Retina (tissue), 1 donor: Measurements from ENCODE around the gene DDRGK1.
"Not testable (repeated sequence)": the region's sequence is repeated elsewhere in the genome, so short reads cannot be mapped to it uniquely, and the experiment has no call there.

Source experiments
- DNase-seq: peaks from one replicate; pipeline ENCODE4 v3.0.0-alpha.2; 2016

The DDRGK1 gene

GRCh38 chr20:3233991-3234498 lies 29.6 kb upstream of the DDRGK1 start:
- DNase-seq: no peak

- no peak for DNase-seq
Measured at GRCh38 chr20:3233131-3233990, 28.9 kb upstream of the DDRGK1 start.

- DNase-seq: no peak
Measured at GRCh38 chr20:3231889-3232588, 27.6 kb upstream of the DDRGK1 start.

- no peak for DNase-seq
Measured at GRCh38 chr20:3231116-3231515, 26.6 kb upstream of the DDRGK1 start.

GRCh38 chr20:3229798-3230197 lies 25.3 kb upstream of the DDRGK1 start:
- DNase-seq: no peak

GRCh38 chr20:3229158-3229557 lies 24.7 kb upstream of the DDRGK1 start:
- no peak for DNase-seq

- DNase-seq: no peak
Measured at GRCh38 chr20:3228750-3229032, 24.2 kb upstream of the DDRGK1 start.

GRCh38 chr20:3227936-3228749 lies 23.7 kb upstream of the DDRGK1 start:
- DNase-seq: no peak

GRCh38 chr20:3227506-3227905 lies 23.0 kb upstream of the DDRGK1 start:
- no peak for DNase-seq

GRCh38 chr20:3226864-3227263 lies 22.4 kb upstream of the DDRGK1 start:
- DNase-seq: no peak

- DNase-seq: no peak
Measured at GRCh38 chr20:3226093-3226492, 21.6 kb upstream of the DDRGK1 start.

GRCh38 chr20:3224681-3225421 lies 20.4 kb upstream of the DDRGK1 start:
- no peak for DNase-seq

- DNase-seq: no peak
Measured at GRCh38 chr20:3223994-3224680, 19.7 kb upstream of the DDRGK1 start.

- DNase-seq: no peak
Measured at GRCh38 chr20:3223651-3223993, 19.1 kb upstream of the DDRGK1 start.

GRCh38 chr20:3222635-3223600 lies 18.4 kb upstream of the DDRGK1 start:
- no peak for DNase-seq

GRCh38 chr20:3221398-3222226 lies 17.1 kb upstream of the DDRGK1 start:
- DNase-seq: no peak

GRCh38 chr20:3218307-3218988 lies 14.0 kb upstream of the DDRGK1 start:
- DNase-seq: peak; percentile 73

GRCh38 chr20:3215359-3215917 lies 11.0 kb upstream of the DDRGK1 start:
- DNase-seq: not testable (repeated sequence)

GRCh38 chr20:3213226-3213625 lies 8.7 kb upstream of the DDRGK1 start:
- DNase-seq: no peak
